HG03159 (cell line): Measurements from ENCODE around the gene NSUN2.

Source experiments
- ATAC-seq: cut with Tn5 transposase; IDR thresholded peaks from one replicate; pipeline ENCODE4 v1.9.1; 2021; ENCODE audit warnings: mild to moderate bottlenecking, moderate library complexity; ENCODE audit not compliant: unreplicated experiment

NSUN2 gene

DNA sequence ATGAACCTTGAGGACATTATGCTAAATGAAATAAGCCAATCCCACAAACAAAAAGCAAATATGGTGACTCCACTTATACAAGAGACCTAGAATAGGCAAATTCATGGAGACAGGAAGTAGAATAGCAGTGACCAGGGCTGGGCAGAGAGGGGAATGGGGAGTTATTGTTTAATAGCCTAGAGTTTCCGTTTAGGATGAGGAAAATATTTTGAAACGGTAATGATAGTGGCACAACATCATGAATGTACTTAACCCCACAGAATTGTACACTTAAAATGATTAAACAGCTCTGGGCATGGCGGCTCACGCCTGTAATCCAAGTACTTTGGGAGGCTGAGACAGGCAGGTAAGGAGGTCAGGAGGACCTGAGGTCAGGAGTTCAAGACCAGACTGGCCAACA, 65.8 kb downstream of the NSUN2 start:
- no peak for ATAC-seq

DNA sequence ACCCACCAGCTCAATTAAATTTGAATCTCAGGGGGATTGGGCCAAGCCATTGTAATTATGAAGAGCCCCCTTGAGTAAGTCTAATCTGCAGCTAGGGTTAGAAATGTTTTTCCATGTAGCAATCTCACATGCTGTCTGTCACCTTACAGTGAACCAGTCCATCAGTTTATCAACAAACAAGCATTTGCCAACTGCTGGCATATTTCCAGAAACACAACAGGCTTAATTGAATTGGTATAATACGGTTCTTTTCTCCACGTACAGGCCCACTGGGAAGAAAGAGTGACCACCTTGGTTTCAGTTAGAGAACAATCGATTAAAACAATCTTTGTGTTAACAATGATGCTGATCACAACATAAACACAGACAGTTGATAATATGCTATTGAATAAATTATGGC, 67.4 kb downstream of the NSUN2 start:
- ATAC-seq: no peak

GRCh38 chr5:6557807-6558575, 74.9 kb downstream of the NSUN2 start:
- ATAC-seq: no peak

DNA sequence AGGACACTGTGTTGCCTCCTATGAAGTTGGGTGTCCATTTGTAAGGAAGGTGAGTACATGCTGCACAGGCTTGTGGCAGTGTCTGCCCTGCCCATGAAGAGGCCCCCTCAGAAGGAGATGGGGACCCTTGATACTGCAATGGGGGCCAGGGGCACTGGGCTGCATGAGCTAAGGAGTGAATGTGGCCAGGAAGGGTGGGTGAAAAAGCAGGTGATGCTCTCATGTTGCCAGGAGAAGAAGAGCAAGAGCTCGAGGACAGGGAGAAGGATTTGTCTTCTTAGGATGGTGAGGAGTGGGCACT, 76.1 kb downstream of the NSUN2 start:
- no peak for ATAC-seq

DNA sequence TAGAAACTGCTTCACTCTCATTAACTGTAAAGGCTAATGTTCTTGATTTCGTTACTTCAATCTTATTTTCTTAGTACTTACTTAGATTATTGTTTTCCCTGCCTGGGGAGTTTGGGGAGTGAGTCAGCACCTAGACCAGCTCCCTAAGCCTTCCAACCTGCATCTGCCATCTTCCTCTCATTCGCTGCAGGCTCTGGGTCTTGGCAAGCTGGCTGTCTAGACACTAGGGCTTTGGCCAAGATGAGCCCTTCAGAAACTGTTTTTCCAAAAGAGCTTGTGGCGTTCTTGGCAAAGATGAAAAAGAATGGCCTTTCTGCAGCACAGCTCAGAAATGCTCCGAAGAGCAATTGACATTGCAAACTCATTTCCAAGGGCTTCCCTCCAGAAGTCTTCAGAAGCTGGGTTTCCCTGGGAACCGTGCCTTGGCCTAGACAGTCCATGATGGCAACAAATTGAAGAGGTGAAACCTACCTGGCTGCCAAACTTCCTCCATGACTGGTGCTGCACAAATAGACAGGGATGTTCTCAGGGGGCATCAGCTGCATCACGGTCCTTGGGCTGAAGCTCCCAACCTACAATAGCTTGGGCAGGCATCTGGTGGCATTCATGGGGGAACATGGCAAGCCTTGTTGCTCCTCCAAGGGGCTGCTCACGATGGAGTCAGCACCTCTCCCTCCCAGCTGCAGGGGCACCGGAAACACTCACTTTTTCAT, 76.6 kb downstream of the NSUN2 start:
- ATAC-seq: no peak

DNA sequence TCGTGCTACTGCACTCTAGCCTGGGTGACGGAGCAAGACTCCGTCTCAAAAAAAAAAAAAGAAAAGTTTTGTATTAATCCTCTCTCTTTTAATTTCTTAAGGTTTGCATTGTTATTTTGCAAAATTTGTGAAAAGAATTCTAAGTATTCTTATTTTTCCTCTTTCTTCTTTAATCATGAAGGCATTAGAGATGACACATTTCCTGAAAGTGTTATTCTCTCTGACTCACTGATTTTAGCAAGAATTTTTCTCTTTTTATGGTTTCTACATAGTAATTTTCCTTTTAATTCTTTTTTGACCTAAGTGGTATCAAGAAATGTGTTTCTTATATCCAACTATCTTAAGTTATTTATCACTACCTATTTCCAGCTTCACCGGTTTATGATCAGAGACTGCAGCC, 78.0 kb downstream of the NSUN2 start:
- ATAC-seq: no peak

GRCh38 chr5:6553972-6554371, 78.9 kb downstream of the NSUN2 start:
- no peak for ATAC-seq

DNA sequence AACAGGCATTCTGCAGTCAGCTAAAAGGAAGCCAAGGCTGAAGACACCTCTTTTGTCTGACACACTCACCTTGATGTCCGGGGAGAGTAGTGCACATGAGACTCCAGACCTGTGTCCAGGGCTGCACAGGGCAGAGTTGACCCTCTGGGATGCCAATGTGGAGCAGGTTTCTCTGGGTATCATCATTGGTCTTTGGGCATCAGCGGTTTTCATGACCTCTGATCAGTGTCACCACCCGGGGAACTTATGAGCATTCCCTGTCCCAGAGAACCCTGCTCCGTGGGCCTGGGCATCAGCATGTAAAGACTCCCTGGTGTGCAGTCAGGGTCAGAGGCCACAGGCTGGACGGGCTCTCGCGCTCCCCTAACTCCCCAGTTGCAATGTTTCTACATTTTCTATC, 80.2 kb downstream of the NSUN2 start:
- ATAC-seq: no peak

DNA sequence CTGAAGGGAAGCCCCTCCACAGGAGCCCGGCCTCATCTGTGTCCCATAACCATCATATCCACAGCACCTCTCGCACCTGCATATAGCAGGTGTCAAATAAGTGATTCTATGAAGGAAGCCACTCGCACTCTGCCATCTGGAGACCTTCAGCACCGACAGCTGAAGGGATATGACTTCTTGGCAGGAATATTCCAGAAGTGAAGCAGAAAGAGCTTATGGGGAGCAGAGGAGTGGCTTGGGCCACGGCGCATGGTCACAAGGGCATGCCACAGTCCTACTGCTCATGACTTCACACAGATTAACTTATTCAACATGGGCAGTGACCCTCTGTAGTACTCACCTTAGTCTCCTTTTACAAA, 80.9 kb downstream of the NSUN2 start:
- no peak for ATAC-seq

DNA sequence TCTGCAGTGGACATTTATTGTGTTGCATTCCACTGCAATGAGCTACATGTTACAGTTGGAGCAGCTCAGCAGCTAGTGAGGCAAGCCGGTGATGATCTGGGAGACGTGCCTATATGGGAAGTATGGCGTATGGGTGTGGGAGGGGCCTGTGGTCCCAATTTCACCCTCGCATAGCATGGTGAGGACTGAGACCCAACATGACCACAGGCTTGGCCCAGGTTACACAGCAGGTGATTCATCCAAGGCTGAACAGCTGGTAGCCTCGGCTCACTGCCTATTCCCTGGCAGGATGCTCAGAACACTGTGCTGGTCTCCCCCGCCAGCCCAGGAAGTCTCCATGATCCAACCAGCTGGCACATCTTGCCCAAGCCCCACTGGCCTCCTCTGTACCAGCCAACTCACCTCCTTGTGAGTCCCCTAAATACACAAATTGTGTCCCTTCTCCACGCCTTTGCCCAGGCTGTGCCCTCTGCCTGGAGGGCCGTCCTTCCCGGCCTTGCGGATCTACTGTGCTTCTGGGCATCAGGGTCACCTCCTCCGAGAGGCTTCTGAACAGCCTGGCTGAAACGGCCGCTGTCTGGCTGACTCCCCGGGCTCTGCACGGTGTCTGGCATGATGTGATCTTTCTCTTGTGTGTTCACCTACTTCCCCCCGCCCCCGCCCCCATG, 81.4 kb downstream of the NSUN2 start:
- ATAC-seq: no peak

DNA sequence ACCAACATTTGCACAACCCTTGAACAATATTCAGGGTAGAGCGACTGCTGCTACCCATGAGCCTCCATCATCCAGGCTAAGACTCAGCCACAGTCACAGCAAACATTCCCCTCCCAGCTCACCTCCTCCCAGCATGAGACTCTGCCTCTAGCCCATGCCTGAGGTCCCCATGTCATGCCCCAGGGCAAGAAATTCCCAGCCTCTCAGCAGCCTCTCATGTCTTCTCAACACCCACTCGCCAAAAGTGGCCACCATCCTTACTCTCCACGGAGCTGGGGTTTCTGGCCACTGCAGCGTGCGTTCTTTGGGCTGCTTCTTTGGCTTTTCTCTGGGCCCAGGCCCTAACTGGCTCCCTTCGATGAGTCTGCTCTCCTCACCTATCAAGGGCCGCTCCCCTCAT, 82.2 kb downstream of the NSUN2 start:
- no peak for ATAC-seq
